Activated CD8-positive, alpha-beta memory T cell treated with anti-CD3 and anti-CD28 coated beads for 4 hours (primary cell): Measurements from ENCODE around the gene LRRC32.

Source experiments
- DNase-seq, 2 donors: peaks; one replicate each; pipeline ENCODE4 v3.0.0-alpha.2; 2020; ENCODE audit warnings: low read depth in 2 of 2

The LRRC32 gene

GRCh38 chr11:76682106-76682505 lies 11.6 kb upstream of the LRRC32 start:
- no peak for DNase-seq

- DNase-seq = peak in 1 of 2 donors; percentile 39
Observed at GRCh38 chr11:76680518-76681425, 10.2 kb upstream of the LRRC32 start.

DNA sequence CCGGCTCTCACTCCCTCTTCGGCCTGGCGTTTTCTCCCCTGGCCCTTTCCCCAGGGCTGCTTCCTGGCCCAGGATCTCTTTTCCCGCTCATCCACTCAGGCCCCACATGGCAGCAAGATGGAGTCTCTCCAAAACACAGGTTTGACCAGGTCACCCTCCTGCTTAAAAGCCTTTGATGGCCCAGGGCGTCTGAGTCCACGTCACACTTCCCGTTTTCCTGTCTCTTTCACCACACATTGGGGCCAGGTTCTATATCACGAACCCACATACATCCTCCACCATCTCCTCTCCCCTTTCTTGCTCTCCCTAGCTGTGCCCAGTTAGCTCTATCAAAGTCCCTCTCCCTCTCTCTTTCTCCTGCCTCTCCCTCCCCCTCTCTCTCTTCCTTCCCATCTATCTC lies 7.8 kb upstream of the LRRC32 start:
- no peak for DNase-seq

DNA sequence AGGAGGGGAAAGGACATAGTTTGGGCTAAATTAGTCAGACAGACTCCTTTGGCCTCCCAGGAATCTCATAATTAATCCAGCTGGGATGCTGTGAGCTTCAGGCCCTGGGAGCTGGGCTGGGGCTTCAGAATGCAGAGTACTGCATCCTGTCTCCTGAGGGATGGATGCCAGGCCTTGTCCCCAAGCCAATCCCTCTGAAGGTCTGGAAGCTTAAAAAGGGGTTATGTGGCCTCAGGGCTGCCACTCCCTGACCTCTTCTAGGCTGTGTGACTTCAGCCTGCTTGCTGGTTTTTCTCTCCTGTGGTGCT lies 6.9 kb upstream of the LRRC32 start:
- DNase-seq = no peak

- DNase-seq = no peak
Observed at GRCh38 chr11:76676636-76677457, 6.3 kb upstream of the LRRC32 start.

- DNase-seq = no peak
Observed at GRCh38 chr11:76674517-76675400, 4.2 kb upstream of the LRRC32 start.

DNA sequence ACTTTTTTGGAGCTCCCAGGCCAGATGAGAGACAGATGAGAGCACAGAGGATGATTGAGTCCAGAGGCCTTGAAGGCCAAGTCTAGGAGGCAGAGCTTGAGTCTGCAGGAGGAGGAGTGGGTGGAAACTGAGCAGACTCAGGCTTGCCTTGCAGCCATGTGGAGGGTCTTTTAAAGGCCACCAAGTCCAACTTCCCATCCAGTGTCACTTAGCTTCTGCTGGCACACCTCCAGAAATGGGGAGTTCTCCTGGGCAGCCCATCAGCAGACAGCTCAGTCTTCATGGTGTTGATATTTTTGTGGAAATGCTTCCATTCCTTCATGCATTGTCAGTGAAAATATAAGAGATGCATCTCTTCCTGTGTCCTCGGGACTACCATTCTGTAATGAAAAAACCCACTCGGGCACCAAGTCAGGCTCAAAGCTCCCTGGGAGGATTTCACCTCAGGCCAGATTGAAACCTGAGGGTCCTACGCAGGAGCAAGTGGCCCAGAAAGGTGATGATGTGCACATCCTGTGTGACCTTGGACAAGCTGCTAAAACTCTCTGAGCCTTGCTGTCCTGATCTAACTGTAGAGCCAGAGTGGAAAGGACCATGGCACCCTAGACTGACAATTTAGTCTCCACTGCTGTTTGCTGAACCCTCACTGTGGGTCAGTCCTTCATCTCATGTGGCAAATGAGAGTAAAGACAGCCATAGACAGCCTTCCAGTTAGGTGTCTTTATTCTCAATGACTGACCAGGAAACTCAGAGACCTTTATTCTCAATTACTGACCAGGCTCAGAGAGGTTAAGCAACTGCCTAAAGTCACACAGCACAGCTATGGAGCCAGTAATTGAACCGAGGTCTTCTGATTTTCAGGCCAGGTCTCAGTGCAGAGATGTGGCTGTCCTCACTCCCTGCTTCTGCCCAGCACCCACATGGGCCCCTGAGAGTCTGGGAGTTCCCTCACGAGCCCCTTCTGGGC lies 2.9 kb upstream of the LRRC32 start:
- no peak for DNase-seq

DNA sequence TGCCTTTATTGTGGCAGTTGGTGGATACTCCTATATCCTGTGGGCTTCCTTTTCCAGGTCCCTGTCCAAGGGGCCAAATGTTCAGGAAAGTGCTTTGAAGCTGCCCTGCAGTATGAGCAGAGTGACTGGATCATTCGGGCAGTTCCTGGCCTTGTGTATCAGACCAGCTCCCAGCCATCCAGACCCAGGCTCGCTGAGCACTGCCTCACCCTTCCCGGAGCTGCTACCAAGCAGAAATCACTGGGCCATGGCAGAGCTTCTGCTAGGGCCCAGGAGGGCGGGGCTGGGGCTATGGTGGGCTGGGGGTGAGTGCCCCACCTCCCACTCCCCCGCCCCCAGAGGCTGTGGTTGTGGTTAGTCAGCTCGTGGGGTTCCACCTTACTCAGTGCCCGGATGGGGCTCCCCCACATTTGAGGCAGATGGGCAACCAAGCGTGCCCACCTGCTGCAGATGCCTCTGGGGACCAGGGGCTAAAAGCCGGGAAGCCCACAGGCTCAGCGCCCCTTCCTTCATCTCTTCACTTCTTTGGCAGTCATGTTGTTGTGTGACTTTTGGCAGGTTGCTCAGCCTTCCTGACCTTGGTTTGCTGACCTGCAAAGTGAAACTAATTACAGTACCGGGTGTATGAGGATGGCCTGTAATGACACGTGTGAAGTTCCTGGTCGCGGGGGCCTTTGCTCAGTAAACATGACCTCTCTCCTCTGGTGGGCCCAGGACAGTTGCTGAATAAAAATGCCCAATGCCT lies 2.1 kb upstream of the LRRC32 start:
- DNase-seq = peak; percentile 26 to 31

DNA sequence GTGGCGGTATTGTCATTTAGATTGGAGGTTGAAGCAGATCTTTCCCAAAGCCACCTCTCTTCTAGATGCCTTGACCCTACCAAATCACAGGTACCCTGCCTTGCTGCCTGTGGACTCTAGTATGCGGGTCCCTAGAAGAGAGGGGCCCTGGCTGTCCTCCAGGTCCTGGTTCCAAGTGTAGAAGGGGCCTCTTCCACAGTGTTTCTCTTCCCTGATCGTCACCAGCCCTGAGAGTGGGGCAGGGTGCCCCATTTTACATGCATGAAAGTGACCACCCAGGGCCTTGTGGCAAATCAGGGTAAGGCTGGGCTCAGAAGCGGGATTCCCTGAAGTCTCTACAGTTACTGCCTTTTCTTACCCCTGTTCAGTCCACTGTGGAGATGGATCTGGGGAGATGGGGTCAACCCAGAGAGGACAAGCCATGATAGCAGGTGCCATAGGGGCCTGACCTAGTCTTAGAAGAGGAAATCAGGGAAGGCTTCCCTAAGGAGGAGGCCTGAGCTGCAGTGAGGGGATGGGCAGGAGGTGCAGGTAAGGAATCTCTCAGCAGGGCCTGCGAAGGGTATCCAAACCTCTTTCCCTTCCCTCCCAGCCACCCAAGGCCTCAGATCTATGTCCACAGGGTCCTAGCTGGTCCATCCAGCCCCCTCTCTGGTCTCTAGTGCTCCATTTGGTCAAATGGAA lies 1.2 kb upstream of the LRRC32 start:
- no peak for DNase-seq

DNA sequence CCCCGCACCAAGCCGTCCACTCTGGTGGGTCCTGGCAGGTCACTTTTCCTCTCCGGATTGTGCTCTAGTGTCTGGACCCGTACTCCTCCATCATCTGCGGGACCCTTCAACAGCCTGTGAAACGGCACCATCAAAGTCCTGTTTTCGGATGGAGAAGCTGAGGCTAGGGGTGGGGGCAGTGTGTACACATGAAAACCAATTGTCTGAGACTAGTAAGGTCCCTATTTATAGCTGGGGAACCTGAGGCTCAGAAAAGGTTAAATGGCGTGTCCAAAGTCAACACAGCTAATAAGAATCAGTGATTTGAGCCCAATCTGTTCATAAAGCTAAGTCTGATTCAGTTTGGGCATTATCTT lies 668 bp upstream of the LRRC32 start:
- no peak for DNase-seq

- DNase-seq = no peak
Observed at GRCh38 chr11:76669901-76670484, 554 bp downstream of the LRRC32 start.

- DNase-seq = no peak
Observed at GRCh38 chr11:76668362-76669155, 2.0 kb downstream of the LRRC32 start.

DNA sequence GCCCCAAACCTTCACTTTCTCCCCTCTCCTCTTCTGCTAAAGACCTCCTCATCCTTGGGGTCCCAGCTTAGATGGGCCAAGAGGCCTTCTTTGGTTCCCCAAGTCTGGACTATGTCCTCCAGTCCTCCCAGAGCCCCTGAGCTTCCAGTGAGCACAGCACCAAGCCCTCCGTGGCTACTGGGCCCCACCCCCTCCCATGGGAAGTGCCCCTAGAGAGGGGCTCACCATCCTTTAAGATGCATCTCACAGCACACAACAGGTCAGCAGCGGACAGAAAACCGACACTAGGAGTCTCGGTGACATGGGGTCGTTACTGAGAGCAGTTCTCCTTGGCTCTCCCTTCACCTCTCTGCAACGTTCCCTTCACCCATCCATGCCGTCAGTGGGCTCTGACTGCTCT lies 2.7 kb downstream of the LRRC32 start:
- DNase-seq = no peak

GRCh38 chr11:76667271-76667818 lies 3.2 kb downstream of the LRRC32 start:
- no peak for DNase-seq

DNA sequence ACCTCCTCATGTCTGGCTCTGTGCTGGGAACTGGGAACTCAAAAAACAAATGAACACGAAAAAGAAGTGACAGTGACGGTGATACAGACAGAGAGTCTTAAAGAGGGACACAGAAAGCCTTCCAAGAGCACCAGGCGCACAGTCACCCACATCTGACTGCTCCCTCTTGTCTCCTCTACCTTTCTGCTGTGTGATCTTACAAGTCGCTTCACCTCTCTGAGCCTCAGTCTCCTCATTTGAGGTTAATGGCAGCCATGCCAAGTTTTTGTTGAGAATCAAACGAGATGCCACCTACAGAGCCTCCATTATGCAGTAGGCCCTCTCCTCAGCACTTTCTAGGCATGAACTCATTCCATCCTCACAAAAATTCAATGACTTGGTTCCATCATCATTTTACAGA lies 3.7 kb downstream of the LRRC32 start:
- DNase-seq = no peak

- no peak for DNase-seq
Observed at GRCh38 chr11:76666408-76666807, 4.1 kb downstream of the LRRC32 start.

GRCh38 chr11:76665921-76666351 lies 4.6 kb downstream of the LRRC32 start:
- DNase-seq = no peak

DNA sequence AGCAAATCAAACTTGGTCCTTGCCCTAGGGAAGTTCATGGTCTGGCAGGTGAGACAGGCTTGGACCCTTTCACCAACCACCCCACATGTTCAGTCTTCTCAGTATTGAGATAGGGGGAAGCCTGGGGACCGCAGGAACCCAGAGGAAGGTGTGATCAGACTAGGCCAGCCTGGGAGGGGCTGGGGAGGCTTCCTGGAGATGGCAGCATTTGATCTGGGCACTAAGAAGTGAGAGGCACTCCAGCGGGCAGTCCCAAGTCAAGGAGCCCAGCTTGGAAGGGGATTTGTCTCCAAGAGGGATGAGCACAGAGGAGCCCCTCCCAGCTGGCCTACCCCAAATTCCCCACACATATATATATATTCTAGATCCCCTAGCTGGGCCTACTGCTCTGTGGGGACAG lies 5.4 kb downstream of the LRRC32 start:
- no peak for DNase-seq
